HEK293T (cell line): Measurements from ENCODE around the gene PTPN1.
A peak's percentile ranks its signal among the peaks of the same experiment; 100 is the strongest.

ENCODE experiments used
- CTCF ChIA-PET: fragments of 350-600 bp; formaldehyde crosslinking; extraction: SDS; loops from one replicate; lab custom pipeline; 2021; ENCODE audit warnings: antibody characterized with exemption, inconsistent platforms; lab: Yijun Ruan, JAX
- POLR2A ChIA-PET: fragments of 350-600 bp; formaldehyde crosslinking; extraction: SDS; loops from one replicate; lab custom pipeline; 2020; ENCODE audit warnings: antibody characterized with exemption, inconsistent platforms; lab: Yijun Ruan, JAX
- DNase-seq: peaks from one replicate; pipeline ENCODE4 v3.0.0; 2012; ENCODE audit warnings: mixed read lengths; ENCODE audit errors: extremely low spot score
- ARNT ChIP-seq: fragments of 450-650 bp; IDR thresholded peaks from 2 replicates; pipeline ENCODE4 v1.6.1; 2017; ENCODE audit warnings: mild to moderate bottlenecking
- BHLHE40 ChIP-seq: fragments of 450-650 bp; IDR thresholded peaks from 2 replicates; pipeline ENCODE4 v1.6.1; 2016; ENCODE audit warnings: mild to moderate bottlenecking, moderate library complexity, borderline replicate concordance
- CTBP1 ChIP-seq: fragments of 450-650 bp; IDR thresholded peaks from 2 replicates; pipeline ENCODE4 v1.6.1; 2016; ENCODE audit warnings: borderline replicate concordance
- ELF4 ChIP-seq: fragments of 450-650 bp; IDR thresholded peaks from 2 replicates; pipeline ENCODE4 v1.6.1; 2017; ENCODE audit warnings: antibody characterized with exemption
- FOXA1 ChIP-seq: fragments of 450-650 bp; IDR thresholded peaks from 2 replicates; pipeline ENCODE4 v1.6.1; 2016; ENCODE audit warnings: mild to moderate bottlenecking
- FOXK2 ChIP-seq: fragments of 450-650 bp; IDR thresholded peaks from 2 replicates; pipeline ENCODE4 v1.6.1; 2016; ENCODE audit warnings: mild to moderate bottlenecking
- FOXM1 ChIP-seq: fragments of 450-650 bp; IDR thresholded peaks from 2 replicates; pipeline ENCODE4 v1.6.1; 2017; ENCODE audit warnings: mild to moderate bottlenecking, borderline replicate concordance
- HDGF ChIP-seq: fragments of 450-650 bp; IDR thresholded peaks from 2 replicates; pipeline ENCODE4 v1.6.1; 2017; ENCODE audit warnings: antibody characterized with exemption, borderline replicate concordance
- L3MBTL2 ChIP-seq: fragments of 450-650 bp; conservative IDR thresholded peaks from 2 replicates; pipeline ENCODE4 v1.6.1; 2016; ENCODE audit warnings: mild to moderate bottlenecking
- LEF1 ChIP-seq: fragments of 450-650 bp; IDR thresholded peaks from 2 replicates; pipeline ENCODE4 v1.6.1; 2017; ENCODE audit warnings: mild to moderate bottlenecking, borderline replicate concordance
- NFRKB ChIP-seq: fragments of 450-650 bp; IDR thresholded peaks from 2 replicates; pipeline ENCODE4 v1.6.1; 2016; ENCODE audit warnings: mild to moderate bottlenecking, moderate library complexity
- PKNOX1 ChIP-seq: fragments of 450-650 bp; IDR thresholded peaks from 2 replicates; pipeline ENCODE4 v1.6.1; 2016
- SP1 ChIP-seq: fragments of 450-650 bp; IDR thresholded peaks from 2 replicates; pipeline ENCODE4 v1.6.1; 2017
- SUZ12 ChIP-seq: fragments of 450-650 bp; IDR thresholded peaks from 2 replicates; pipeline ENCODE4 v1.6.1; 2016; ENCODE audit warnings: mild to moderate bottlenecking
- TARDBP ChIP-seq: fragments of 450-650 bp; IDR thresholded peaks from 2 replicates; pipeline ENCODE4 v1.6.1; 2016
- ZNF384 ChIP-seq: fragments of 450-650 bp; IDR thresholded peaks from 2 replicates; pipeline ENCODE4 v1.6.1; 2016

Gene PTPN1

GRCh38 chr20:50585214-50585613 is 75.0 kb downstream of the PTPN1 start:
- ChIA-PET POLR2A (no interaction called here), CTCF (no interaction called here)
- no peak for TF ChIP-seq L3MBTL2
- no peak for TF ChIP-seq ELF4
- TF ChIP-seq PKNOX1, result no peak
- TF ChIP-seq FOXK2, result no peak
- no peak for TF ChIP-seq CTBP1
- no peak for TF ChIP-seq BHLHE40
- no peak for TF ChIP-seq FOXM1
- no peak for TF ChIP-seq FOXA1
- TF ChIP-seq LEF1, result no peak
- no peak for TF ChIP-seq NFRKB
- no peak for TF ChIP-seq SUZ12
- no peak for TF ChIP-seq ARNT
- no peak for TF ChIP-seq SP1
- no peak for TF ChIP-seq TARDBP
- no peak for TF ChIP-seq HDGF
- TF ChIP-seq ZNF384, result no peak
- no peak for DNase-seq

DNA sequence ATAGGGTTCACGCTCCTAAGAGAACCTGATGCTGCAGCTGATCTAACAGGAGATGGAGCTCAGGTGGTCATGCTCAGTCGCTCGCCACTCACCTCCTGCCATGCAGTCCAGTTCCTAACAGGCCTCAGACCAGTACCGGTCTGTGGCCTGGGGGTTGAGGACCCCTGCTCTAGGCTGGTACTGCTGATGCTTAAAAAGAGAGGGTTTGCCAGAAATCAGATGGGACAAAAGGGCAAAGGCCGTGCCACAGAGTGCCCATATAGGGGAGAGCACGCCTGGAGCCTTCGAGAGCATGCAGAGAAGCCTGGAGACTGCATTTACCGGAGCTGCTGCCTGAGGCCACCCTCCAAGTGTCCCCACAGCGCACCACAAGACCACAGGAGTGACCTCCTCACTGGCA is 75.5 kb downstream of the PTPN1 start:
- CTCF ChIA-PET, result no interaction called here
- DNase-seq, result no peak
- TF ChIP-seq BHLHE40 (no peak), SP1 (no peak), L3MBTL2 (no peak), HDGF (no peak), TARDBP (no peak), SUZ12 (no peak), CTBP1 (no peak), FOXM1 (no peak), LEF1 (no peak), PKNOX1 (no peak), ZNF384 (no peak)
- POLR2A ChIA-PET, result no interaction called here

DNA sequence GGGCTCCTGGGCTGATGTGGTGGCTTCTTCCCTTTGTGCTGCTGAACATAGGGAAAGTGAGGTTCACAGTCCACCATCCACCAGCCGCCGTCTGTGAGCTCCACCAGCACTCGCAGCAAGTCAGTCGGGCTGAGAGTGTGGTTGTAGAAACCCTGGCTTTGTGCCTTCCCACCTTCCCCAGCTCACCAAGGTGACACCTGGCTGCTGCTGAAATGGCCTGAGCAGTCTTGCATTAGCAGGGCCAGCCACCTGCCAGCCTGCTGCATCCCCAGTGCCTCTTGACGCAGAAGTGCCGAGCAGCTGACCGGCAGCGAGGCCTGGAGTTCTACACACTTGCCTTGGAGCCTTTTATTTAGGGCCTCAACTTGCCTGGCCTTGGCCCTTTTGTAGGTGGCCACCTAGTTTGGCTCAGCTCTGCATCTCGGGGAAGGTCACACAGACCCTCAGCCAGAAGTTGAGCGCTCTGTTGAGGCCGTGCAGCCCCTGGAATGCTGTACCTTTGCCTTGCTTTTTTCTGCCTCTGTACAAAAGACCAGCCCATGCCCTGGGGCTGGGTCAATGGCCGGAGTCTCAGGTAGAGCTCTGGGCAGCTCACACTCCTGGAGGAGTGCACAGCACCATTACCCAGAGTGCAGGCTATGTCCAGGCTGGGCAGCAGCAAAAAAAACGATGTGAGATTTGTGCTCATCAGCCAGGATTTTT is 76.5 kb downstream of the PTPN1 start:
- TF ChIP-seq BHLHE40 (no peak), ELF4 (no peak), TARDBP (no peak)
- ChIA-PET POLR2A (no interaction called here), CTCF (interaction anchor here (0.7 kb wide), 1 partner anchor 23 kb away, joined by 3 read pairs; no protein-coding TSS in a partner anchor)
- DNase-seq, result no peak

- POLR2A ChIA-PET, result no interaction called here
- no peak for TF ChIP-seq FOXA1
- no peak for TF ChIP-seq L3MBTL2
- TF ChIP-seq SP1, result no peak
- no peak for TF ChIP-seq SUZ12
- no peak for TF ChIP-seq FOXM1
- TF ChIP-seq BHLHE40, result no peak
- TF ChIP-seq ARNT, result no peak
- no peak for TF ChIP-seq PKNOX1
- TF ChIP-seq LEF1, result no peak
- TF ChIP-seq TARDBP, result no peak
- TF ChIP-seq CTBP1, result no peak
- TF ChIP-seq HDGF, result no peak
- no peak for TF ChIP-seq NFRKB
- no peak for TF ChIP-seq ELF4
- TF ChIP-seq ZNF384, result no peak
- CTCF ChIA-PET, result interaction anchor here (0.6 to 1.3 kb wide), 7 partner anchors 10 to 472 kb away, joined by 3 to 5 read pairs (median 4); no protein-coding TSS in a partner anchor
- no peak for DNase-seq
Measured at GRCh38 chr20:50587291-50587961, 77.2 kb downstream of the PTPN1 start.

DNA sequence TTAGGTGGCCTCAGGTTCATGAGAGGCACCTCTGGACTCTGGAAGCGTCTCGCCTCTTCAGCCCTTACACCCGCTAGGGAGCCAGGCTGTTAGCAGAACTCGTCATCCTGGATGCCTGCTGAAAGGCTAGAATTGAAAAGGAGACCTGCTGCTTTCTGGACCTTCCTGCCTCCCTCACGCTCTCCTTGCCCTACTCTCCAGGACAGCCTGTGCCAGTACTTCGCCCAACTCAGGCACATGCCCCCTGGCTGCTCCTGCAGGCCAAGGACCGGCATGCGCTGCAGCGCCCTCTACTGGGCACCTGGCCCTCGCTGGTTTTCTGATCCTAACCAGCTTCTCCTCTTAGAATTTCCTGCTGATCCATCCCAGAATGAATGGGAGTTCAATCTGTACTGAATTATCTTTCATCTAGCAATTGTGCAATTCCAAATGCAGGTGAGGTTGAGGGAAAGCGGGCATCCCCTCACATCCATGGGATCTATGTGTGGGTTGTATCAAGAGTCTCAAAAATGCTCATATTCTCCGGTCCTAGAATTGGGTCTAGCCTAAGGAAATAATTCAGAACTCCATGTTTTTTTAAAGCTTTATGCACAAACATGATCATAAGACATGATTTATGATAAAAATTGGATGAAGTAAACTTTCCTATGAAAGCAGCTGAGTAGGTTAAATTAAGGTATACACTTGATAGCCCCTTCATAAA is 78.0 kb downstream of the PTPN1 start:
- POLR2A ChIA-PET, result no interaction called here
- CTCF ChIA-PET, result interaction anchor here (0.6 to 1.3 kb wide), 8 partner anchors 9 to 473 kb away, joined by 3 to 5 read pairs (median 4); no protein-coding TSS in a partner anchor
- TF ChIP-seq TARDBP, result no peak
- peak; percentile 70 for TF ChIP-seq L3MBTL2
- no peak for TF ChIP-seq BHLHE40
- DNase-seq, result peak; percentile 84
